Measurements from ENCODE around the gene DCLRE1B. TPM values are rescaled to one million over a fixed set of nuclear protein-coding genes. Genes with fewer than 3 reads are reported as not detected.

Gene DCLRE1B
- total RNA-seq, 1 donor from 2014 or later: 6.1 TPM

DNA sequence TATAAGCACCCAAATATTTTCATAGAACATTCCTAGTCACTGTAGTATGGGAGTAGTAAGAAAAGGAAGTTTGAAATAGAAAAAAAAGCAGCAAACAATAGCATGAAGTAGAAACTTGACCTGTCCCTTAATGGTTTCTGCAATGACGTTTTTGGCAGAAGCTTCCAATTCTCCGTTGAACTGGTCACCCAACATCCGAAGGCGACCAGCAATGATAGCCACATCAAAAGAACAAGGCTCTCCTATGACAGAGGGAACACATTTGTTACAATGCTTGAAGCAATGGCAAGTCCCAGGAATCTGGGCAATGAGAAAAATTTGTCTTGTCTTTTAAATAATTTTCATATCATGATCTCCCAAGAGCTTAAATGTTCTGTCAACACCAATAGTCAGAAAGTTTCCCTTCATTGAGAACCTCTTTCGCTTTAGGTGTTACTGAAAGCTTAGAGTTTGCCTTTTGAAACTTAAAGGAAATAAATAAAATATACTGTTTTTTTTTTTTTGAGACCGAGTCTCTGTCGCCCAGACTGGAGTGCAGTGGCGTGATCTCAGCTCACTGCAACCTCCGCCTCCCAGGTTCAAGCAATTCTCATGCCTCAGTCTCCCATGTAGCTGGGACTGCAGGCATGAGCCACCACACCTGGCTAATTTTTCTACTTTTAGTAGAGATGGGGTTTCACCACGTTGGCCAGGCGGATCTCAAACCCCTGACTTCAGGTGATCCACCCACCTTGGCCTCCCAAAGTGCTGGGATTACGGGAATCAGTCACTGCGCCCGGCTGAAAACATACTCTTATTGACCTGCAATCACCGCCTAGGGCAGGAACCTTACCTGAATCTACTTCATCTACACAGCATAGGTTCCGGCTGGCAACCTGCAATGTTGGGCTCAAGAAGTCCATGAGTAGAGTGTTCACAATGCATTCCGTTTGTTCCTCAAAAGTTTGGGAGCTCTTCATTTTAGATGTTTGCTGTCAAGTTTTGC, 18.4 kb upstream of the DCLRE1B start:
- TF ChIP-seq, protein P1, sequence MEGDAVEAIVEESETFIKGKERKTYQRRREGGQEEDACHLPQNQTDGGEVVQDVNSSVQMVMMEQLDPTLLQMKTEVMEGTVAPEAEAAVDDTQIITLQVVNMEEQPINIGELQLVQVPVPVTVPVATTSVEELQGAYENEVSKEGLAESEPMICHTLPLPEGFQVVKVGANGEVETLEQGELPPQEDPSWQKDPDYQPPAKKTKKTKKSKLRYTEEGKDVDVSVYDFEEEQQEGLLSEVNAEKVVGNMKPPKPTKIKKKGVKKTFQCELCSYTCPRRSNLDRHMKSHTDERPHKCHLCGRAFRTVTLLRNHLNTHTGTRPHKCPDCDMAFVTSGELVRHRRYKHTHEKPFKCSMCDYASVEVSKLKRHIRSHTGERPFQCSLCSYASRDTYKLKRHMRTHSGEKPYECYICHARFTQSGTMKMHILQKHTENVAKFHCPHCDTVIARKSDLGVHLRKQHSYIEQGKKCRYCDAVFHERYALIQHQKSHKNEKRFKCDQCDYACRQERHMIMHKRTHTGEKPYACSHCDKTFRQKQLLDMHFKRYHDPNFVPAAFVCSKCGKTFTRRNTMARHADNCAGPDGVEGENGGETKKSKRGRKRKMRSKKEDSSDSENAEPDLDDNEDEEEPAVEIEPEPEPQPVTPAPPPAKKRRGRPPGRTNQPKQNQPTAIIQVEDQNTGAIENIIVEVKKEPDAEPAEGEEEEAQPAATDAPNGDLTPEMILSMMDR (IDR thresholded peaks at IDR 0.05; ENCODE audit: partially characterized antibody, unreplicated experiment): no peak
- H3K4me1 Mint-ChIP-seq (ENCODE audit: low read depth, unreplicated experiment): no peaks in the 10 kb centered on the region
- H3K27ac Mint-ChIP-seq (ENCODE audit: unreplicated experiment): no peak overlapping the region
- DNase-seq: no peak
- no peaks in the 10 kb centered on the region for H3K9me3 Mint-ChIP-seq (ENCODE audit: unreplicated experiment)
- no peaks in the 10 kb centered on the region for H3K36me3 Mint-ChIP-seq (ENCODE audit: unreplicated experiment)
- H3K27me3 Mint-ChIP-seq (ENCODE audit: unreplicated experiment): no peaks in the 10 kb centered on the region
- no peak overlapping the region for H3K4me3 Mint-ChIP-seq (ENCODE audit: unreplicated experiment)

- Mint-ChIP-seq H3K27ac (ENCODE audit: unreplicated experiment) (no peak within 1 kb of the TSS), H3K36me3 (ENCODE audit: unreplicated experiment) (no peaks in the 10 kb centered on the region), H3K4me3 (ENCODE audit: unreplicated experiment) (no peak within 1 kb of the TSS), H3K4me1 (ENCODE audit: low read depth, unreplicated experiment) (peaks cover 2% of the 10 kb centered on the region), H3K27me3 (ENCODE audit: unreplicated experiment) (no peaks in the 10 kb centered on the region), H3K9me3 (ENCODE audit: unreplicated experiment) (no peaks in the 10 kb centered on the region)
- TF ChIP-seq, protein P1 (IDR thresholded peaks at IDR 0.05; ENCODE audit: partially characterized antibody, unreplicated experiment): no peak
- DNase-seq: no peak
Observed at GRCh38 chr1:113887402-113888175, 17.5 kb upstream of the DCLRE1B start, which contains the start of gene BCL2L15. BCL2L15 (minus strand) TSS chr1:113887581; CDS start chr1:113887375, 206 bp downstream.

DNA sequence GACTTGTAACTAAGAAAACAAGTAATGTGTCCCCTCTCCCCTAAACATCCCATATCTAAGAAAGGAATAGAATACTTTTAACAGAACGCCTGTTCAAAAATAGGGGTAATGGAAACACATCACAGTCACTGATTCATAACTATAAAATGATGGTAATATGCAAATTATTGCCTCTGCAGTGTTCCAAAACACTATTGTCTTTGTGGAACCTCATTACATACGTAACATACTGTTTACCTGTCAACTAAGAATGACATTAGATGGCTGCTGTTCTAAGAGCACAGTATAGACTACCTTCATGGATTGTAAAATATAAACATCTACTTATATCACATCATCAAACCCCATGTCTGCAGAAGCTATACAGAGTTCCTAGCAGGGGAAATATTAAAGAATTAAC, 14.3 kb upstream of the DCLRE1B start:
- Mint-ChIP-seq H3K4me1 (ENCODE audit: low read depth, unreplicated experiment) (peaks cover 2% of the 10 kb centered on the region), H3K27ac (ENCODE audit: unreplicated experiment) (no peak overlapping the region), H3K27me3 (ENCODE audit: unreplicated experiment) (no peaks in the 10 kb centered on the region), H3K4me3 (ENCODE audit: unreplicated experiment) (no peak overlapping the region), H3K9me3 (ENCODE audit: unreplicated experiment) (no peaks in the 10 kb centered on the region), H3K36me3 (ENCODE audit: unreplicated experiment) (no peaks in the 10 kb centered on the region)
- TF ChIP-seq, protein P1 (IDR thresholded peaks at IDR 0.05; ENCODE audit: partially characterized antibody, unreplicated experiment): no peak
- no peak for DNase-seq

DNA sequence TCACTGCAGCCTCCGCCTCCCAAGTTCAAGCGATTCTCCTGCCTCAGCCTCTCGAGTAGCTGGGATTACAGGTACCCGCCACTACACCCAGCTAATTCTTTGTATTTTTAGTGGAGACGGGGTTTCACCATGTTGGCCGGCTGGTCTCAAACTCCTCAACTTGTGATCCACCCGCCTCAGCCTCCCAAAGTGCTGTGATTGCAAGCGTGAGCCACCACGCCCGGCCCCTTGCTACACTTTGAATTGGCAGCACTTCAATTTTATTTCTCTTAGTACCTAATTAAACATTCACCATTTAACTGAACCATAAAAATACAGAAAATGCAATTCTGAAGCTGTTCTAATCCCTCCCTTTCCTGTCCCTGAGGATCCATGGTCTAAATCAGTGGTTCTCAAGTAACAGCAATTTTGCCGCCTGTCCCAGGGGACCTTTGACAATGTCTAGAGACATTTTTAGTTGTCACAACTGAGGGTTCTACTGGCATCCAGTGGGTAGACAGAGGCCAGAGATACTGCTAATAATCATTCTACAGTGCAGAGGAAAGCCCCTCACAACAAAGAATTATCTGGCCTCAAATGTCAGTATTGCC, 13.4 kb upstream of the DCLRE1B start:
- Mint-ChIP-seq H3K27ac (ENCODE audit: unreplicated experiment) (no peak overlapping the region), H3K27me3 (ENCODE audit: unreplicated experiment) (no peaks in the 10 kb centered on the region), H3K4me1 (ENCODE audit: low read depth, unreplicated experiment) (peaks cover 2% of the 10 kb centered on the region), H3K4me3 (ENCODE audit: unreplicated experiment) (no peak overlapping the region), H3K9me3 (ENCODE audit: unreplicated experiment) (no peaks in the 10 kb centered on the region), H3K36me3 (ENCODE audit: unreplicated experiment) (no peaks in the 10 kb centered on the region)
- TF ChIP-seq, protein P1 (IDR thresholded peaks at IDR 0.05; ENCODE audit: partially characterized antibody, unreplicated experiment): no peak
- DNase-seq: peak; percentile 24

Measured in glutamatergic neuron (in vitro differentiated cells).